SHP77 (cell line): ENCODE measurements around the gene SLC51B.
"Not testable (repeated sequence)": the region's sequence is repeated elsewhere in the genome, so short reads cannot be mapped to it uniquely, and the experiment has no call there.

Experiments used
- DNase-seq, 2 experiments: peaks; one replicate each; lab custom pipeline; 2025; lab: John Stamatoyannopoulos, UW

The SLC51B gene

DNA sequence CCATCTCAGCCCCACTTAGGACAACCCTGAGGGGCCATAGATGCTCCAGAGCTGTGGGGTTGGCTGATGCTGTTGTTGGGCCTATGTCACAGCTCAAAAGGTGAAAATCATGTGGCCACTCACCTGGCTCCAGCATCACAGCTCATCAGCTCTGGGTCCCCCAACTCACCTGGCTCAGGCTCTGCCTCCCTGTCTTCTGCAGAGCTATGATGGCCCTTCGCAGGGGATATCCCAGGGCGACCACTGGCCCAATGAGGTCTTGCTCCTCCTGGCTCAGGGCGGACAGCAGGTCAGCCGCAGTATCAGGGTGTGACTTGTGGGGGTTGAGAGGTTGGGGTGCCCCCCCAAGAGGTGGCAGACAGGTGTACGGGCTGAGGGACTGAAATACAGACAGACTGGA is 54.1 kb downstream of the SLC51B start:
- no peak for DNase-seq

DNA sequence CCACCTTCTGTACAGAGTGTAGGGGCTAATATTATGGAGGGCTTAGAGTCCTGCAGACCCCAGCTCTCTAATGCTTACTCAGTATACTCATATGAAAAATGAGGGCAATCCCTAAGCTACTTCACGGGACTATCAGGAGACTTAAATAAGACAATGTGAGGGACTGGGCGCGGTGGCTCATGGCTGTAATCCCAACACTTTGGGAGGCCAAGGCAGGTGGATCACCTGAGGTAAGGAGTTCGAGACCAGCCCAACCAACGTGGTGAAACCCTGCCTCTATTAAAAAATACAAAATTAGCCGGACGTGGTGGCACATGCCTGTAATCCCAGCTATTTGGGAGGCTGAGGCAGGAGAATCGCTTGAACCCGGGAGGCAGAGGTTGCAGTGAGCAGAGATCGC is 54.6 kb downstream of the SLC51B start:
- not testable (repeated sequence) for DNase-seq

GRCh38 chr15:65100442-65100841 is 55.3 kb downstream of the SLC51B start:
- no peak for DNase-seq

DNA sequence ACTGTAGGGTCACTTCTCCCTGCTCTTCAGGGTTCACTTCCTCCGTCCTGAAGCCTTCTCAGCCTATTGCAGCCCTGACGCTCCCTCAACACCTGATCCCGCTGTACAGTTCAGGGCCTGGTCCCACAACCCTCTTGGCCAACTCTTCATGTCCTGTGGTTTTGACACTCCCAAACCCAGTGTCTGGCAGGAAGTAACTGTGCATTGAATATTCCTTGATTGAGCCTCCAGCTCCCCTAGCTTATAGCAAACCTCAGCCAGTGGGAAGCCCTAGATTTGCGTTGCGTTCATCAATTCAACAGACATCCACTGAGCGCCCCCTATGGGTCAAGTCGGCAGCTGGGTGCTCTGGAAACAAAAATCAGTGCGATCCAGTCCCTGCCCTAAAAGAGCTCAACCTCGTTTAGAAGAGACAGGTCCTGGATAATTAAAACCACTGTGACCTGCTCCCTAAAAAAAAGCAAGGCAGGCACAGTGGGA is 56.3 kb downstream of the SLC51B start:
- DNase-seq: peak; percentile 54 to 66

GRCh38 chr15:65101891-65102708 is 56.9 kb downstream of the SLC51B start:
- DNase-seq: no peak

DNA sequence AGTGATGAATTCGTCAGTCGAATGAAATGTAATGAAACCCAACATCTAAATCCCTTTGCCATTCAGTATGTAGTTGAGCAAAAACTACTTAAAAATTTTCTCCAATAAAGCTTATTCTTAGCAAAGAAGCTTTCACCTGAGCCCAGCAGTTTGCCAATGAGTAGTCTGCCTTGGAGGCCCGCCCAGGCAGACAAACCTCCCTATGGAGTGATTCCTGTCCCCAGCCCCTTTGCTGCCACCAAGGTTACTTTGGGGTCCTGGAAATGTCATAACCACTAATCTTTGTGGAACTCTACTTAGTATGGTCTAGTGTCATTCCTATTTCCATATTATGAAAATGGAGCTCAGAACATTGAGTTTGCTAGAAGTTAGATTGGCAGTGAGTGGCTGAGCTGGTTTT is 57.7 kb downstream of the SLC51B start:
- DNase-seq: no peak
